B cell (primary cell): ENCODE measurements around the gene GLCE. TPM values are rescaled to one million over a fixed set of nuclear protein-coding genes. Genes with fewer than 3 reads are reported as not detected.

Source experiments
- ATAC-seq: fragments of 200-7000 bp; cut with Tn5 transposase; one replicate; pipeline ENCODE4 v1.10.0; 2021; ENCODE audit warnings: low read depth, mild to moderate bottlenecking, moderate number of reproducible peaks, moderate library complexity
- CTCF ChIA-PET: fragments of 350-600 bp; sonication (Branson Sonifier 250); formaldehyde crosslinking; loops from one replicate; lab custom pipeline; 2021; ENCODE audit warnings: antibody characterized with exemption, inconsistent platforms; lab: Charles Lee
- POLR2A ChIA-PET: fragments of 350-600 bp; sonication (Branson Sonifier 250); formaldehyde crosslinking; loops from one replicate; lab custom pipeline; 2021; ENCODE audit warnings: antibody characterized with exemption; lab: Charles Lee
- DNase-seq: peaks from one replicate; pipeline ENCODE4 v3.0.0; 2013
- H2AFZ ChIP-seq: 2 replicates; pipeline ENCODE4 v1.6.1; 2012; ENCODE audit warnings: mild to moderate bottlenecking, low read depth, low read length; ENCODE audit not compliant: insufficient read depth, poor library complexity, severe bottlenecking
- H3K27ac ChIP-seq, 2 donors: 1 replicate in 1 of 2; 2 replicates in 1 of 2; pipeline ENCODE4 v1.5.1; 2012 to 2013; ENCODE audit warnings: low read length in 2 of 2, mild to moderate bottlenecking in 2 of 2, moderate library complexity in 1 of 2
- H3K27me3 ChIP-seq, 4 experiments: fragments of 200-600 bp in 1 of 4; sonication (generic) in 1 of 4; replicated peaks in 1 of 4; 1 replicate in 2 of 4; 2 replicates in 2 of 4; pipeline versions ENCODE4 v1.6.1 to v1.7.0; 2013 to 2016; ENCODE audit warnings: low read length in 3 of 4, mild to moderate bottlenecking in 2 of 4, mixed read lengths in 1 of 4, moderate library complexity in 1 of 4; ENCODE audit not compliant: insufficient read depth in 4 of 4, control insufficient read depth in 3 of 4; ENCODE audit errors: control extremely low read depth in 1 of 4
- H3K36me3 ChIP-seq, 2 experiments: replicated peaks in 1 of 2; 1 replicate in 1 of 2; 2 replicates in 1 of 2; pipeline versions ENCODE4 v1.6.1 to v1.7.1; 2013; ENCODE audit warnings: low read length in 1 of 2; ENCODE audit not compliant: insufficient read depth in 2 of 2, control insufficient read depth in 1 of 2; ENCODE audit errors: control extremely low read depth in 1 of 2, extremely low read depth in 1 of 2
- H3K4me1 ChIP-seq, 2 donors: fragments of 200-600 bp in 1 of 2; sonication (generic) in 1 of 2; 1 replicate in 1 of 2; 2 replicates in 1 of 2; pipeline versions ENCODE4 v1.5.1 to v1.6.1; 2013 to 2017; ENCODE audit warnings: low read length in 2 of 2; ENCODE audit not compliant: control insufficient read depth in 2 of 2, insufficient read depth in 2 of 2
- H3K4me2 ChIP-seq: replicated peaks from 2 replicates; pipeline ENCODE3; 2012; ENCODE audit warnings: mild to moderate bottlenecking, low read depth, low read length; ENCODE audit not compliant: poor library complexity, severe bottlenecking
- H3K4me3 ChIP-seq, 5 experiments: fragments of 200-600 bp in 1 of 5; sonication (generic) in 1 of 5; 1 replicate in 3 of 5; 2 replicates in 2 of 5; pipeline versions ENCODE4 v1.5.1 to v1.7.0; 2011 to 2016; ENCODE audit warnings: low read length in 4 of 5, mild to moderate bottlenecking in 4 of 5, low read depth in 2 of 5, control low read depth in 1 of 5, moderate library complexity in 1 of 5; ENCODE audit not compliant: insufficient read depth in 1 of 5; ENCODE audit errors: control extremely low read depth in 1 of 5, extremely low read depth in 1 of 5
- H3K79me2 ChIP-seq: fragments of 200-600 bp; sonication (generic); one replicate; pipeline ENCODE4 v1.6.0; 2016; ENCODE audit warnings: low read length; ENCODE audit not compliant: control insufficient read depth, insufficient read depth
- H3K9ac ChIP-seq: fragments of 200-600 bp; sonication (generic); 2 replicates; pipeline ENCODE4 v1.6.1; 2017; ENCODE audit warnings: mild to moderate bottlenecking, low read length, moderate library complexity
- H3K9me3 ChIP-seq, 3 donors: one replicate each; pipeline versions ENCODE4 v1.6.1 to v1.7.1; 2013; ENCODE audit warnings: low read length in 2 of 3; ENCODE audit not compliant: control insufficient read depth in 2 of 3, insufficient read depth in 1 of 3; ENCODE audit errors: control extremely low read depth in 1 of 3
- H4K20me1 ChIP-seq: 2 replicates; pipeline ENCODE4 v1.6.0; 2012; ENCODE audit warnings: mild to moderate bottlenecking, low read length; ENCODE audit not compliant: insufficient read depth, control insufficient read depth, poor library complexity, severe bottlenecking
- H3K27ac Mint-ChIP-seq: one replicate; pipeline ENCODE4 v1.8.0; 2021; ENCODE audit warnings: mixed read lengths
- H3K27me3 Mint-ChIP-seq: one replicate; pipeline ENCODE4 v1.8.0; 2021; ENCODE audit warnings: mixed read lengths
- H3K4me1 Mint-ChIP-seq: one replicate; pipeline ENCODE4 v1.8.0; 2021; ENCODE audit warnings: mixed read lengths
- H3K4me3 Mint-ChIP-seq: one replicate; pipeline ENCODE4 v1.8.0; 2021; ENCODE audit warnings: mixed read lengths
- H3K9me3 Mint-ChIP-seq: one replicate; pipeline ENCODE4 v1.8.0; 2022; ENCODE audit warnings: mixed read lengths; ENCODE audit not compliant: insufficient read depth
- EZH2 ChIP-seq: IDR thresholded peaks from 2 replicates; pipeline ENCODE4 v1.6.1; 2012; ENCODE audit warnings: borderline replicate concordance, low read depth, mild to moderate bottlenecking, moderate library complexity, low read length; ENCODE audit not compliant: insufficient read depth, poor library complexity, severe bottlenecking
- WGBS: methylation state at CpG from one replicate; pipeline ENCODE4 v1.1.5; 2013; ENCODE audit warnings: missing lambda C conversion rate; ENCODE audit not compliant: insufficient coverage; 5-methylcytosine and 5-hydroxymethylcytosine counted together
- intact Hi-C: fragments of 100-400 bp; cut with micrococcal nuclease; formaldehyde crosslinking; loops from one replicate; pipeline ENCODE4 v1.10.0; 2022
- polyA plus RNA-seq: library from polyadenylated mRNA; depleted of rRNA; stranded (reverse); fragments of >200 nt; gene quantifications from 2 replicates; pipeline ENCODE4 v1.2.3, GENCODE V29; 2012
- total RNA-seq, 2 donors: library from RNA; stranded (reverse); fragments of 120-200 nt in 1 of 2; gene quantifications; 1 replicate in 1 of 2; 2 replicates in 1 of 2; pipeline versions ENCODE4 v1.2.3 to v1.2.4, GENCODE V29; 2013 to 2022
- TF ChIP-seq, protein P1 (sequence below): fragments of 200-600 bp; IDR thresholded peaks from one replicate; pipeline ENCODE4 v1.8.0; 2022; ENCODE audit warnings: antibody characterized with exemption, mild to moderate bottlenecking

The GLCE gene
- total and polyA plus RNA-seq, 2 donors (not counting 1 experiment from before 2014, with no cell fraction given) = 3.0 to 5.3 TPM

DNA sequence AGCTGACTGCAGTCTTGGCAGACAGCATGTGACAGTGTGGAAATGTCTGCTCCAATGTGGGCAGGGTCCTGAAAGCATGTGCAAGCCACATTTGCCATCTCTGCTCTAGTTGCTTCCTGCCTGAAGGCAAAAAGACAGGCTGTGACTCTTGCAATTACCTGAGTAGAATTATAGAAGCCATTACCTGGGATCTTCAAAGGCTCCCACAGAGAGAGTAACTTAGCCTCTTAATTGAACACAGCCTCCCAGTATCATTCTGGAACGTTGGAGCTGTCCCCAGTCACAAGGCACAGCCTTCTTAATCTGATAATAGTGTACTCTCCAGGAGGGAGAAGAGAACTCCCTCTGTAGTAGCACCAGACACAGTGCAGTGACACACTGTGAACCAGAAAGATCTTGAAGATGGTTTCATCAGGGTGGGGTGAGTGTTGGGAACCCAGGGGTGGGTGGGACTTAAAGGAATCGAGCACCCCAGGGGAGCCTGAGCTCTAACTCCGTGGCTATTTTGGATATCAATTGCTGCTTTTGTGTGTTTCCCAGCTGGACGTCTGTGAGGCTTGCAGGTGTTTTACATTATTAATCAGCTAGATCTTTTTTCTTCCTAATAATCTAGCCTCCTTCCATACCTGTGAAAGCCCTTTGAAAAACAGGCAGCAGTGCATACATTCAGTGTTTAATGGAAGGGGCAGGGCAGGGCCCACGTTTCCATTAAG lies 40.6 kb upstream of the GLCE start:
- CTCF ChIA-PET = no interaction called here
- peaks cover 20% of the 10 kb centered on the region for H3K27me3 Mint-ChIP-seq

DNA sequence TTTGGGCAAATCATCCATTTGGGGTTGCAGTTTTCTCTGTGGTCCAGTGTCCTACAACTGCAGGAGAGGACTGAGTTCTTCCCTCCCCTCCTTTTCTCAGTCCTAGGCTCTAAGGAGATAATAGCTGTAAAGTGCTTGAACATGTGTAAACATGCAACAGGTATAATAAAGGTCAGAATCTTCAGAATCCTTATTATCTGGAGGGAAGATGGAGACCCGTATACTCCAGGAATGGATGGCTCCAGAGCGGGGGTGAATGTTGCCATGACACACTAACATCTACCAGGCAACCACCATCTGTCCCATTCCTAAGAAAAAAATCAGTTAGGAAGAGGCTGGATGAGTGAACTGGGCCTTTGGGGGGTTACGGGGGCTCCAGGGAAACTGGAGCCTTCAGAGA lies 39.7 kb upstream of the GLCE start:
- no peaks in the 10 kb centered on the region for H3K4me1 Mint-ChIP-seq
- H3K9me3 Mint-ChIP-seq = no peaks in the 10 kb centered on the region
- H3K27me3 Mint-ChIP-seq = peaks cover 18% of the 10 kb centered on the region
- no peak for DNase-seq
- no peak overlapping the region for H3K9ac ChIP-seq
- H3K79me2 ChIP-seq = no peaks in the 10 kb centered on the region
- H3K27me3 ChIP-seq = peaks cover 0 to 9% (median 0%) of the 10 kb centered on the region in 4 experiments
- no peaks in the 10 kb centered on the region for H4K20me1 ChIP-seq
- POLR2A ChIA-PET = no interaction called here
- TF ChIP-seq, protein P1, sequence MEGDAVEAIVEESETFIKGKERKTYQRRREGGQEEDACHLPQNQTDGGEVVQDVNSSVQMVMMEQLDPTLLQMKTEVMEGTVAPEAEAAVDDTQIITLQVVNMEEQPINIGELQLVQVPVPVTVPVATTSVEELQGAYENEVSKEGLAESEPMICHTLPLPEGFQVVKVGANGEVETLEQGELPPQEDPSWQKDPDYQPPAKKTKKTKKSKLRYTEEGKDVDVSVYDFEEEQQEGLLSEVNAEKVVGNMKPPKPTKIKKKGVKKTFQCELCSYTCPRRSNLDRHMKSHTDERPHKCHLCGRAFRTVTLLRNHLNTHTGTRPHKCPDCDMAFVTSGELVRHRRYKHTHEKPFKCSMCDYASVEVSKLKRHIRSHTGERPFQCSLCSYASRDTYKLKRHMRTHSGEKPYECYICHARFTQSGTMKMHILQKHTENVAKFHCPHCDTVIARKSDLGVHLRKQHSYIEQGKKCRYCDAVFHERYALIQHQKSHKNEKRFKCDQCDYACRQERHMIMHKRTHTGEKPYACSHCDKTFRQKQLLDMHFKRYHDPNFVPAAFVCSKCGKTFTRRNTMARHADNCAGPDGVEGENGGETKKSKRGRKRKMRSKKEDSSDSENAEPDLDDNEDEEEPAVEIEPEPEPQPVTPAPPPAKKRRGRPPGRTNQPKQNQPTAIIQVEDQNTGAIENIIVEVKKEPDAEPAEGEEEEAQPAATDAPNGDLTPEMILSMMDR = no peak
- TF ChIP-seq EZH2 = no peak
- H3K4me3 ChIP-seq = no peak overlapping the region
- WGBS = 100% methylated on average over 1 of the region's 3 CpGs
- CTCF ChIA-PET = no interaction called here
- H2AFZ ChIP-seq = no peak overlapping the region
- no peak overlapping the region for H3K4me3 Mint-ChIP-seq
- no peak overlapping the region for H3K4me2 ChIP-seq
- intact Hi-C loops = no loop called here
- no peak overlapping the region for H3K27ac Mint-ChIP-seq
- H3K4me1 ChIP-seq = no peaks in the 10 kb centered on the region
- no peak for ATAC-seq
- no peaks in the 10 kb centered on the region for H3K9me3 ChIP-seq
- H3K36me3 ChIP-seq = no peaks in the 10 kb centered on the region
- no peak overlapping the region for H3K27ac ChIP-seq

More for the DNA sequence above, 40.6 kb upstream of the GLCE start:
- Histone ChIP-seq H4K20me1 (no peaks in the 10 kb centered on the region), H3K4me2 (no peak overlapping the region), H3K9ac (no peak overlapping the region), H3K36me3 (no peaks in the 10 kb centered on the region), H3K4me3 (no peak overlapping the region), H3K27ac (no peak overlapping the region), H3K4me1 (no peaks in the 10 kb centered on the region), H3K9me3 (no peaks in the 10 kb centered on the region), H2AFZ (no peak overlapping the region), H3K27me3 (peaks cover 0 to 12% (median 0%) of the 10 kb centered on the region in 4 experiments), H3K79me2 (no peaks in the 10 kb centered on the region)
- TF ChIP-seq, protein P1 = no peak
- TF ChIP-seq EZH2 = no peak
- Mint-ChIP-seq H3K27ac (no peak overlapping the region), H3K4me1 (no peaks in the 10 kb centered on the region), H3K9me3 (no peaks in the 10 kb centered on the region), H3K4me3 (no peak overlapping the region)
- intact Hi-C loops = no loop called here
- WGBS = 80% methylated on average over 1 of the region's 5 CpGs
- DNase-seq (no peak), ATAC-seq (no peak)
- POLR2A ChIA-PET = no interaction called here
